GM19035 (cell line): ENCODE results near the gene LYL1.

Source experiments
- ATAC-seq: cut with Tn5 transposase; IDR thresholded peaks from one replicate; pipeline ENCODE4 v1.9.1; 2021; ENCODE audit not compliant: unreplicated experiment

LYL1 gene

DNA sequence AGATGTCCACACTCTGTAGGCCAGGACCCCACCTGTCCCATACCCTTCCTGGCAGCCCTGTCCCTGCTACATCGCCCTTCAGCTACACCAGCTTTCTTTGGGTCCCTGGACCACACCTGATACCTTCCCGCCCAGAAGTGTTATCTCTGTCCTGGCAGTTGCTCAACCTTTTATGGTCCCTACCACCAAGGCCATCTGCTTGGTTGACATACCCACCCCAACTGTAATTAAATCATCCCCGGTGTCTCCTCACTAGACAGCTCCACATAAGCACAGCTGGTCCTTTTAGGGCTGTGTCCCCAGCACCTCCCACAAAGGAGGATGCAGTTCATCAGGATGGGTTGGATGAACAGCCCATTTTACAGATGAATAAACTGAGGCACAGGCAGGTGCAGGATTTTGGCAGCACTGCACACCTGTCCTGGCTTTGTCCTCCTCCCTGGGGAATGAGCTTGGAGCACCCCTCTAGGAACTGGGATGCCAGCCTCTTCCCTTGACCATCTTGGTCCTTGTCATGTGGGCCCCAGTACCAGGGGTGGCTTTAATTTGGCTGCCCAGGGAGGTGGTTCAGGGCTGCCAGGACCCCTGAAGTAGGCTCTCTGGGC, 28.3 kb upstream of the LYL1 start:
- ATAC-seq = no peak

DNA sequence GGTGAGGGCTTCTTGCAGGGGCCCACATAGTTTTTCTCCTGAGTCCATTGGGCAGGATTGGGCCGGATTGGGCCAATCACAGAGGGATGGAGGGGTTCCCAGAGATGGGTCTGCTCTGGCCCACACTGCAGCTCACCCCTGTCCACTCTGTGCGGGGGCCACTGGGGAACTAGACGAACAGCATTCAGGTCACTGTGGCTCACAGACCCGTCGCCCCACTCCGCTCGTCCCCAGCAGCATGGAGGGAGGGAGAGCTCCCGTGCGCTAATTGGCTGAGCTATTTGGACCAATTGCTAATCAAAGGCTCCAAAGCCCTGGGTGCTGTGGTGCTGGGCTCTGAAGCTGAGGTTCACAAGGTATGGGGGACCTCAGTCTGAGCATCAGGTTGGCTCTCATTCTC, 26.7 kb upstream of the LYL1 start:
- ATAC-seq = no peak

DNA sequence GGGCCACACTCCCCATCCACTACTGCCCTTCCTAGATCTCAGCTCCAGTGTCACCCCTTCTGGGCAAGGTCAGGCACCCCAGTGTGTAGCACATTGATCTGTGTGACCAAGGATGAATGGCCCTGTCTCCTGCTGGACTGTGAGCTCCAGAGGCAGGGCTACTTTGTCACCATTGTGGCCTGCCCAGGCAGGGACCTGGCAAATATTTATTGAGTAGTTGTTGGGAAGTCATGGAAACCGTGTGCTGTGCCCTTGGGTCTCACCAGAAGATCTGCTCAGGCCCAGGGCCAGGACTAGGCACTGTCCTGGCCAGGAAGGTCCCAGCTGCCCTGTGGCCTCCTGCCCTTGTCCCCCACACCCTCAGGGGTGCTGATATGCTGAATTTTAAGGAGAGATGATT, 25.9 kb upstream of the LYL1 start:
- no peak for ATAC-seq

DNA sequence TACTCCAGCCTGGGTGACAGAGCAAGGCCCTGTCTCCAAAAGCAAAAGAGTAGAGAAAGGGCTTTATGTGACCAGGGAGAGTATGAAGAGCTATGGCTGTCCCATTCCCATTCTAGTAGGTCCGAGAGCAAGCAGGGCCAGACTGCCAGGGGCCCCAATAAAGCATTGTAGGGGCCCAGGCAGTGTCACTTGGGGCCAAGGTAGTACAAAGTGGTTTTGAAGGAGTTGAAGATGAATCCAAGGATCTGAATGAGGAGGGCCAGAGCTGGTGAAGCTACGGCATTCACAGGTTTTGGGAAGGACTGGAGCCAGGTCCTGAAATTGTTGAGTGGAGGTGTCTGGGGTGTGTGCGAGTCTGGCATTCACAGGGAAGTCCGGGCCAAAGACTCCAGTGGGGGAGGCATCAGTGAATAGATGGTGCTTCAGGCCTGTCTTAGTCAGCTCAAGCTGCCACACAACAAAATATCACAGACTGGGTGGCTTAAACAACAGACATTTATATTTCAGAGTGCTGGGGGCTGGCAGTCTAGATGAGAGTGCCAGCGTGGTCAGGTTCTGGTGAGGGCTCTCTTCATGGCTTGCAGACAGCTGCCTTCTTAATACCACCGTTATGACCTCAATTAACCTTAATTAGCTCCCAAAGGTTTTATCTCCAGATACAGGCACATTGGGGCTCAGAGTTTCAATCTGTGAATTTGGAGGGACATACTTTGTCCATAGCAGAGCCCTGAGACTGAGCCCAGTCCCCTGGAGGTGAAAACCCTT, 25.3 kb upstream of the LYL1 start:
- ATAC-seq = no peak

DNA sequence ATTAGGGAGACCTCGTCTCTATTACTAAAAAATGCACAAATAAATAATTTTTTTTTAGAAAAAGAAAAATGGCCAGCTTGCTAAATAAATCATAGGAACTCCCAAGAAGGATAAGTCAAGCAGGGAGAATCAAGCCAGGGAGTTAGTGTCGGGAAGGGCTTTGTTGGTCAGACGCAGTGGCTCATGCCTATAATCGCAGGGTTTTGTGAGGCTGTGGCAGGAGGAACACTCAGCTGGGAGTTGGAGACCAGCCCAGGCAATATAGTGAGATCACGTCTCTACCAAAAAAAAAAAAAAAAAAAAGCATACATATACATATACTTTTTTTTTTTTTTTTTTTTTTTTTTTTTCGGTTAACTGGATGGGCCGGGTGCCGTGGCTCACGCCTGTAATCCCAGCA, 24.4 kb upstream of the LYL1 start:
- ATAC-seq = no peak

DNA sequence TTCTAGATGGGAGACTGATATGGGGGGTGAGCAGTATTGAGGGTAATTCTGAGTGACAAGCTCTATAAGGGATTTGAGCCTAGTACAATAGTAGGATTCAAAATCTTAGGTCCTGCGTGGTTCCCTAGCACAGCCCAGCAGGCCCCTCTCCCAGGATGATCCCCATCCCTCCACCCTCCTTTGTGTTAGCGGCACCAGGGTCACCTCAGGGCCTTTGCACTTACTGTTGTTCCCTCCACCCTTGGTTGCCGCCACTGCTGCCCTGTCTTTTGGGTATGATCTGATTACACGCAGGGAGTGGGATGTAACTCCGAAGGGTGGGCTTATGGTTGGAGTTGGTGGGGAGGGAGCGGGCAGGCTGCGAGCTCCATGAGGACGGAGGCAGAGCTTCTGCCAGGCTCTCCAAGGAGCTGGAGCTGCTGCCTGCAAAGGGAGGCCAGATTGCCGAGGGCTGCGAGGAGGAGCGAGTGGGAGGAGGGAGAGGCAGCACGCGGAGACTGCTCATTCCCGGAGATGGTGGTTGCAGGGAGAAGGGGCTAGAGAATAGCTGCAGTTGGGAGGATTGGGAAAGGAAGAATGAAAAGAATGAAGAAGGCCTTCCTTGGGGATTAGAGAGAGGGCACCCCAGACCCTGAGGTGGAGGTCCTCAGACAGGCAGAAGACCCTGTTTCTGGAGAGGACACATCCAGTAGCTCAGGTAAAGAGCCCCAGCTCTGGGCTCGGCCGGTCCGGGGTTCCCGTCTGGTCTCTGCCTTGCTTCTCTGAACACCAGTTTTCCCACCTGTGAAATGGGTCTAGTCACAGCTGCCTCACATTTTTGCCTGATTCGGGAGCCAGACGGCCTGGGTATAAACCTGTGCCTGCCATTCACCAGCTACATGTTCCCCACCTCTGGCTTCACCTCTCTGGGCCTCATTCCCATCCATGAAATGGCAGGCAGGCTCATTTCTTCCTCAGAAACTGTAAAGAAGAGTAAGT, 20.6 kb upstream of the LYL1 start:
- no peak for ATAC-seq

DNA sequence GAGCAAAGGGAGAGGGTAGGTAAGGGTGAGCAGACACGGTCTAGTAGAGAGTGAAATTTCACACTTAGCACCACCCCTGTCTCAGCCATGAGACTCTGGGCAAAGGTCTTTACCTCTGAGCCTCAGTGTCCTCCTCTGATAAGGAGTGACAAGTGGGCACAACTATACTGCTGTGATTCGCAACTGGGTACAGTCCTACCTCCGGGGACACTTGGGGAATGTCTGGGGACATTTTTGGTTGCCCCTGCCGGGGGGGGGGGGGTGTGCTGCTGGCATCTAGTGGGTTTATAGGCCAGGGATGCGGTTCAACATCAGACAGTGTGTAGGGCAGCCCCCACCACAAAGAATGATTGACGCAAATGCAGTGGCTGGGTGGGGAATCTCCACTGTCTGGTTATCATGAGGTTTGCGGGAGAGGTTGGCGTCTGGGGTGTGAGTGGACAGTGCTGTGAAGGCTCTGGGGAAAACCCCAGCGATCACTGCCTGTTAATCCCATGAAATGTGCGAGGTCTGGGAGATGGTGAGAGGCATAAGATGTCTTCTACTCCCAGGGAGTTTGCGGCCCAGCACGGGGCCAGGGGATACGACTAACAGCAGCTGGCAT, 19.7 kb upstream of the LYL1 start:
- ATAC-seq = no peak

DNA sequence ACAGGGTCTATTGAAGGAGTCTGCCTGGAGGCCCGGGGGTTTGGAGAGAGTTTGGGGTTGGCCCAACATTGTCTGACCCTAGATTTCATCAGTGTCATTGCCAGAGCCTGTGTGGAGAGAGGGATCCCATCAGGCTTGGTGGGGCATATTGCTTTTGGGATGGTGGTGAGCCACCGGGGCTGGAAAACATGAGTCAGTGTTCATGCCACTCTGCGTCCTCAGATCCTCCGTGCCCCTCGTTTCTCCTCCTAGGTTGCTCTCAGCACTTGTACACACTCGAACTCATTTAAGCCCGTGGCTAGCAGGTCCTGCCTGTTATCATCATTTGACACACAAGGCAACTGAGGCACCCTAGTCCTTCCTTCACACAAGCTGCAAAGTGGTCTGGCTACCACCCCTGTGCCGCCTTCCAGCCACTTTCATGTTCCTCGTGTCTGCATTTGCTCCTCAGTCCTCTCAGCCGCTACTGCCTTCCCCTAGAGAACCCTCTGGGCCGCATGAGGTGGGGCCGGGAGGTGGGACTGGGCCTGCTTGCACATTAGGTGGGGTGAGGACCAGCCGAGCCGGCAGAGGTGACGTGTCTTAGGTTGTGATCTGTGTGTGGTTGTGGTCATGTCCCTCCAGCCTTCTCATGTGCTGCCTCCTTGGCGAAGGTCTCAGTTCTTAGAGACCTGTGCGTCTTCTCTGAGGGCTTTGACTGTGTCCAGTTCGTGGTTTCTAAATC, 19.1 kb upstream of the LYL1 start:
- ATAC-seq = no peak

DNA sequence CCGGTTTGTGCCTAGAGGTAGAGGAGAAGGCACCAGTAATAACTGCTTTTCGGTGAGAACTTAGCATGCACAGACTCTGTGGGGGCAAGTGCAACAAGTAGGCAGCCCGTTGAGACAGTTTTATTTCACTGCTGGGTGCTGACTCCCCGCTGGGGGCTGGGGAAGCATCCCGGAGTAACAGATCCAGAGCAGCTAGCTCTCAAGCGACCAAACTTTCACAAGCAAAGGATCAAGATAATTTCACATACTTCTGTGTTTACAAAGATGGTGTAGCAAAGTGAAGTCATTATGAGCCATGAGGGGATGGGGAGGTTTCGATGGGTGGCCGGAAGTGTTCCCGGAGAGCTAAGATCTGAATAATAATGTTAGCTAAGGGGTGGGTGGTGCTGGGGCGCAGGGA, 18.2 kb upstream of the LYL1 start:
- ATAC-seq = no peak

DNA sequence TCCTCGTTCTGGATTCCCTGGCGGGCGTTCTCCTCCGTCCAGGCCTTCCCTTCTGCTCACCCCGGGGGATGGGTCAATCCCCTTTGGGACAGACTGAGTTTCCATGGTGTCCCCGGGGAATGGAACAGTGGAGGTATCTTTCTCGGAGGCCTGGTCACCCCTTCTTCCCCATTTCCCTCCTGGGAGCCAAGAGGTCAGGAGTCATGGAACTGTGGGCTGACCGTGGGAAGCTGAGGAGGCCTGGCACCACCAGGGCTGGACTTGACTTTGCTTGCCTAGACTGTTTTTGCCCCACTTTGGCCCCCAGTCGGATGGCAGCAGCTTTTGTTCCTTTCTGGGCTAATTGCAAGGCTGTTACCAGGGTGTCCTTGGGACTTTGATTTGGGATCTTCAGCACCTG, 17.4 kb upstream of the LYL1 start:
- ATAC-seq = no peak

DNA sequence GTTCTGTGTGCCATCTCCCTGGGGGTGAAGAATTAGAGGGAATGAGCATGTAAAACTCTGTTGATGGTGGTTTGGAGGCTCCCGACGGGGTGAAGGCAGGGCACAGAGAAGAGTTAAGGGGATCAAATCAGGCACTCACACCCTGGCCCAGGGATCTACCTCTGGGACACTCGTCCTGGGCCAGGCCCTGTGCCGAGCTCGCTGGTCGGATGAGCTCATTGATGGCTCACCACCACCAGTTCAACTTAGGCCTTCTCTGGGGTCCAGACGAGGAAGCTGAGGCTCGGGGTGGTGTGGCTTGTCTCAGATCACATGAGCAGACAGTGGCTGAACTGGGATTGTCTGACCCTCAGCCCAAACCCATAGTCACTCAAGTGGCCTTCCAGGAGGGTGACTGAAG, 17.0 kb upstream of the LYL1 start:
- ATAC-seq = no peak

DNA sequence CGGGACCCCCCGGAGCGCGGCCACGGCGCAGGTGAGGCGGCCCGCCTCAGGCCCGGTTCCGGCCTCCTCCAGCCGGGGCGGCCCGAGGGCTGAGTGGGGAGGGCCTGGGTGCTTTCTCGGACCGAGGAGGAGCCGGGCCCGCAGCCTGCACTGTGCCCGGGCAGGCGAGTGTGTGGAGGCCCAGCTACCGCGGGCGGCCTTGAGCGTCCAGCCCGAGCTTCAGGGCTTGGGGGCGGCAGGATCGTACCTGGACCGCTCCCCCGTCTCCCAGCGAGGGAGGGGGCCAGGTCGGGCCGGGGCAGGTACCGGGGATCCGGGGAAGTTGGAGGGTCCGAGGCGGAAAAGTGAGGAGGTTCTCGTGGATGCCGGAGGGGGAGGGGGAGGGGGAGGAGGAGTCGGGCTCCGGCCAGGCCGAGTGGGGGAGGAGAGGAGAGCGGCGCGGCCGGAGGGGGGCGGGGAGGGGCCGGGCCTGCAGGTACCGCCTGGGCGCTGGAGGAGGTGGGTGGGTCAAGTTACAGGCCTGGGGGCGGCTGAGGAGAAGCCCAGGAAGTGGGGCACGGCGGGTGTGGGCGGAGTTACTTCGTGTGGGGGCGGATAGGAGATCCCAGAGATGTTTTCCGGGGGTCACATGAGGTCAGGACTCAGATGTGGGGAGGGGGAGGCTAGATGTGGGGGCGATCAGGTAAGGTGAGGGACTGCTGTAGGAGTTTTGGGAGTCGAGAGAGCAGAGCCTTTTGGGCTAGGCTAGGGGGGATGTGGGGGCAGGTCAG, 16.0 kb upstream of the LYL1 start:
- peak; percentile 1 for ATAC-seq

DNA sequence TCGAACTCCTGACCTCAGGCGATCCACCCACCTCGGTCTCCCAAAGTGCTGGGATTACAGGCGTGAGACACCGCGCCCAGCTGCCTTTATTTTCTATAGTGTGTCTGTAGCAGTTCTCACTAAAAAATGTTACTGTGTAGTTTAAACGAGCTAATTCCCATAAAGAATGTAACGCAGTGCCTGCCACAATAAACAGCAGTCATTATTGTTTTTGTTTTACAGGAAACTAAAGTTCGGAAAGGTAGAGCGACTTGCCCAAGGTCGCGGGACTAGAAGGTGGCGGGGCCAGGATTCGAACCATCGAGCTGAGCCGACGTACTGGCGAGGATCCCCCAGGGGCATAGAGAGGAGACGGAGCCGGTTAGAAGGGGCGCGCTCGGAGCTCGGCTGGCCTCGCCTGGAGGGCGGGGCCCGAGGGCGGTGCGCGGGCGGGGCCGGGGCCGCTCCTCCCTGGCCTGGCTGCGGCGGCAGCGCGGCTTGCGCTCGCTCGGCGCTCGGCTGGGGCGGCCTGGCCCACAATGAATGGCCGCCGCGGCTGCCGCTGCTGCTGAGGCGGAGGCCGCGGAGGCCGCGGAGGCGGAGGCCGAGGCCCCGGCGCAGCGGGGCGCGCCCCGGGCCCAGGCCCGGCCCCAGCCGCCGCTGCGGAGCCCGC, 15.2 kb upstream of the LYL1 start, which contains the start of gene NACC1:
NACC1 (plus strand) TSS at position 493 of the 652 bp plus-strand sequence. CDS start 16,944 bp downstream, outside the sequence.
- peak; percentile 51 for ATAC-seq

DNA sequence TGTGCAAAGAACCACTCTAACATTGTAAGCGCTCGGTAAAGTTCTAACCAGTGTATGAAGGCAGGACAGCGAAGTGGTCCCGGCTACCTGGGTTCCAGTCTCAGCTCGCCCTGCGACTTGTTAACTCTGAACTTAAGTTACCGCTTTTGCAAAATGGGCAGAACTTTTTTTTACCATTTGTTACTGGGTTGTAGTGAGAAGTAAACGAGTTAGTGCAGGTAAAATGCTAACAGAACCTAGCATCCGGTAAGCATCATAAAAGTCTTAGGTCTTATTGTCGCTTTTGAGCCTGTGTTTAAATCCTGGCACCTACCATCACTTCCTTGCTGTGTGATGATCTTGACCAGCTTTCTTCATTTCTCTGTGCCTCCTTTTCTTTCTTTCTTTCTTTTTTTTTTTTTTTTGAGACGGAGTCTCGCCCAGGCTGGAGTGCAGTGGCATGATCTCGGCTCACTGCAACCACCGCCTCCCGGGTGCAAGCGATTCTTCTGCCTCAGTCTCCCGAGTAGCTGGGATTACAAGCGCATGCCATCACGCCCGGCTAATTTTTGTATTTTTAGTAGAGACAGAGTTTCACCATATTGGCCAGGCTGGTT, 14.6 kb upstream of the LYL1 start:
- no peak for ATAC-seq

DNA sequence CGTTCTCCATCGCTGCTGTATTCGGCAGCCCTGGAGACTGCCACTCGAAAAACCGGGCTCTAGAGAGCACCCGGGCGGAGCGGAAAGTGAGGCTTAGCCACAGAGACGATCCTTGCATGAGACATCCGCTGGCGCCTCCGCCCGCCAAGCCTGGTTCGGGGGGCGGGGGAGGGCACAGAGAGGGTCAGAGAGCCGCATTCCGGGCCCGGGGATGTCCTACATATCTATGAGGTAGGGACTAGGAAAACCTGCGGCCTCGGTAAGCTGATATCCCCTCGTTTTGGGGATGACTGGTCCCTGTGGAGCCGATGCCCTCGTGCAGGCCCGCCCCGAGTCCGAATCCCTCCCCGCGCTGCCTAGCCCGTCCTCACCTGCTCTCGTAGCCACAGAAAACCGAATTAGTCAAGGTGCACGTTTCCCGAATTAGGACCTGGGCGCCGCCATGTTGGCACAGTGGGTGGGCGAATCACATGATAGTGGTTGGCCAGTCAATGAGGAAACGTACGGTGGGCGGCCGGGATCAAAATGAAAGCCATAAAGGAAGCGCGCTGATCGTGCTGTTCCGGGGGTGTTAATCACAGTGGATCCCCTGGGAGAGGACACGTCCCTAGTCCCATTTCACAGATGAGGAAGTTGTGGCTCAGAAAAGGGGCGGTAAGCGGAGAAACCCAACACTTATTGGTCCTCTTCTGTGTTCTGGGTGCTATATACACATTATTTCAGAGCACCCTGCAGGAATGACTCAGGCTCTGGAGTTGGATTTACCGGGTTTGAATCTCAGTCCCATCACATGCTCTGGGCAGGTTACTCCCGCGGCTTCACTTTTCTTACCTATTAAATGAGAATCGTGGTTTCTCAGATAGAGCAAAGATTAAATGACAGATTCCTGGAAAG, 13.9 kb upstream of the LYL1 start, which contains the start of gene TRMT1:
TRMT1 (minus strand) TSS at position 459 of the 894 bp plus-strand sequence; CDS start at position 118, 341 bp downstream.
- peak; percentile 55 for ATAC-seq

DNA sequence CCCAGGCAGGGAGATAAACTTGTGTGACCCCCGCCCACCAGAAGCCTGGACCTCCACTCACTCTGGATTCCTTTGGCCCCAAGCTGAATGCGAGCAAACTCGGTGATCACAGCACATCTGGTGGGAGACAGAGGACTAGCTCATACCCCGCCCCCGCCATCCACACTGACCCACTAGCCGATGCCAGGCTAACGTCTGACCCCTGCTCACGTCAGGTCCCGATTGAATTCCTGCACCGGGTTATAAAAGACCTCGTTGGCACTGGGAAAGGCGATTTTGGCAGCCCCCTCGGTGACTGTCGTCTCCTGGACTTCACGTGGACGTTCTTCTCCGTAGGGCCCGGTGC, 13.3 kb upstream of the LYL1 start:
- no peak for ATAC-seq

DNA sequence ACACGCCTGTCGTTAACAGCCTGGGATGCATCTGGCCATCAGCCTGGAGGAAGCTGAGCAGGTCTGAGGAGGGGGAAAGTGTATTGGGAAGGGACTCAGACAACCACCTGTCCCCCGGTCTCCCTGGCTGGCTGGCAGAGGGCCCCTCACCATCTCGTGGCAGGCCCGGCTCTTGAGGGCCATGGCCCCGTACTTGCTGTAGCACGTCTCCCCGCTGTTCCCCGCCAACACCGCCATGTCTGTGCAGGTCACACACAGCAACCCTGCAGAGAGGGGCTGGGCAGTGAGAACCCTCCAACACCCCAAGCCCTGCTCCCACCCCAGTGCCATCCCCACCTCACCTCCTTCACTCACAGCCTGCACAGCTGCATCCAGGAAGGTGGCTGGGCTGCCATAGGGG, 9.9 kb upstream of the LYL1 start:
- ATAC-seq = no peak

DNA sequence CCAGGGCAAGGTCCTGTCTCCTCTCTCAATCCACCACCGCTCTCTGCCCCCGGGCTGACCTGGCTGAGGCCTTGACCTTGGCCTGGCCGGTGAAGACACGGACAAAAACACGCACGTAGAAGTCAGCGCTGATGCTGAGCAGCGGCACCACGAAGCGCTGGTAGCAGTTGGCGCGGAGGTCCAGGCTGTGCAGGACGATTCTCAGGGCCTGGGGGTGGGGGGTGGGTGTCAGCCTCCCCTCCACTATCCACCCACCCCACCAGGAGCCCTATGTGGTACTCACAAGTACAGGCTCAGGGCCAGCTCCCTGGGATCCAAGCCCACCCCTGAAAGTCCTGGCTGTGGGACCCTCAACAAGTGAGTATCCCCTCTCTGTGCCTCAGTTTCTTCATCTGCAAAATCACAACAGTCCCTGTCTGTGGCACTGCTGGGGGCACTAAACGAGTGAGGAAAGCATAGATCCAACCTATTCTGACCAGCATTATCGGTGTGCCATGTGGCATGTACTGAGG, 7.5 kb upstream of the LYL1 start:
- no peak for ATAC-seq
